Astrocyte (in vitro differentiated cells and primary cell): Measurements from ENCODE around the gene RARB.

ENCODE experiments used
- EZH2 ChIP-seq: IDR thresholded peaks from 2 replicates; pipeline ENCODE4 v1.6.1; 2012; ENCODE audit warnings: mild to moderate bottlenecking, low read length, inconsistent platforms; ENCODE audit not compliant: insufficient read depth
- TF ChIP-seq, protein P1 (sequence below): IDR thresholded peaks from 2 replicates; pipeline ENCODE4 v1.5.1; 2011; ENCODE audit warnings: low read depth, mild to moderate bottlenecking, inconsistent platforms, low read length, moderate library complexity; ENCODE audit not compliant: insufficient read depth

DNA sequence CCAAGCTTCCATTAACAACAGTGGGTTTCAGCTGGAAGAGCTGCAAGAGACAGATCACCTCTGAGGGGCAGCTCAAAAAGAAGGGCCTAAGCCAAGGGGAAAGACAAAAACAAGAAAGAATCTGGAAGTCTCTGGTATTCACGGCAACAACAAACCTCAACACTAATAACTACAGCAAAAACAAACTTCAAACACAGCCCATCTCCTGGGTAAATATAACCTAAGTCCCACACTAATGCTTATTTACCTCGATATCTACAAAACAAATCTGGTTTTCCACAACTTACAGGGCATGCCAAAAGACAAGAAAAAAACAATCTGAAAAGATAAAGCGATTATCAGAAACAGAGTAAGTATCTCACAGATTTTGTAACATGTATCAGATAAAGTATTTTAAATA is 207.0 kb downstream of the RARB start:
- TF ChIP-seq, protein P1, sequence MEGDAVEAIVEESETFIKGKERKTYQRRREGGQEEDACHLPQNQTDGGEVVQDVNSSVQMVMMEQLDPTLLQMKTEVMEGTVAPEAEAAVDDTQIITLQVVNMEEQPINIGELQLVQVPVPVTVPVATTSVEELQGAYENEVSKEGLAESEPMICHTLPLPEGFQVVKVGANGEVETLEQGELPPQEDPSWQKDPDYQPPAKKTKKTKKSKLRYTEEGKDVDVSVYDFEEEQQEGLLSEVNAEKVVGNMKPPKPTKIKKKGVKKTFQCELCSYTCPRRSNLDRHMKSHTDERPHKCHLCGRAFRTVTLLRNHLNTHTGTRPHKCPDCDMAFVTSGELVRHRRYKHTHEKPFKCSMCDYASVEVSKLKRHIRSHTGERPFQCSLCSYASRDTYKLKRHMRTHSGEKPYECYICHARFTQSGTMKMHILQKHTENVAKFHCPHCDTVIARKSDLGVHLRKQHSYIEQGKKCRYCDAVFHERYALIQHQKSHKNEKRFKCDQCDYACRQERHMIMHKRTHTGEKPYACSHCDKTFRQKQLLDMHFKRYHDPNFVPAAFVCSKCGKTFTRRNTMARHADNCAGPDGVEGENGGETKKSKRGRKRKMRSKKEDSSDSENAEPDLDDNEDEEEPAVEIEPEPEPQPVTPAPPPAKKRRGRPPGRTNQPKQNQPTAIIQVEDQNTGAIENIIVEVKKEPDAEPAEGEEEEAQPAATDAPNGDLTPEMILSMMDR: no peak
- TF ChIP-seq EZH2: no peak
